HFF-Myc (cell line): ENCODE results near the gene ST6GALNAC3.

Experiments used
- DNase-seq: peaks from one replicate; pipeline ENCODE4 v3.0.0-alpha.2; 2011; ENCODE audit warnings: low read depth; ENCODE audit errors: extremely low read depth
- H3K4me3 ChIP-seq: replicated peaks from 2 replicates; pipeline ENCODE4 v1.5.1; 2011; ENCODE audit warnings: low read depth, mild to moderate bottlenecking, control low read depth, low read length
- TF ChIP-seq, protein P1 (sequence below): IDR thresholded peaks from 2 replicates; pipeline ENCODE4 v1.5.1; 2012; ENCODE audit warnings: mild to moderate bottlenecking, low read depth, low read length, control low read depth; ENCODE audit errors: missing control alignments

Gene ST6GALNAC3

DNA sequence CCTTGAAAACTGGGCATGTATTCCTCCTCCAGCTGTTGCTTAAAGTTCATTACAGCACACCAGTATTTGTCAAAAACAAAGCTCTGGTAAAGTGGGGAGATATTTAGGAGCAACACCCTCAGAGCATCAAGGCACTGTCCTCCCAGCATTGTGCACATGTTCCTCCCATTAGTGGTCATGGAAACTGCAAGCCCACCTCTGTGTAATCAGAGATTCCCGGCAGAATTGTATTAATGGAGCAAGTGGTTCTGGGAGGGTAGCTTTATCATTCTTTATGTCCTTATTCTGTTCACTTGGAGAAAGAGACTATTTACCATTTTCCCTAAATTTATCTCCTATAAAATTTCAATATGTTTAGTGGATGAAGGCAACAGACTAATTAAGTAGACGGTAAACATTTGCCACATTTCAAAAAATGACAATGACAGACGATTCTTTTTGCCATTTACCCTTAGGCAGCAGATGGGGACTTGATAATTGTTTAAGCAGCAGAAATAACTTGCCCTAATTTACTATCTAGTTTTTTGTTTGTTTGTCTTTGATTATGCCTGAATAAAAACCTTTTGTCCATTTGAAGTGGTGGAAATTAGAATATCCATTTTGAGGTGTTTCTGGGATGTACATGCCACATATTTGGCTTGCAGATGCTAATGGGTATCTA, 503.1 kb downstream of the ST6GALNAC3 start:
- no peak overlapping the region for H3K4me3 ChIP-seq
- TF ChIP-seq, protein P1, sequence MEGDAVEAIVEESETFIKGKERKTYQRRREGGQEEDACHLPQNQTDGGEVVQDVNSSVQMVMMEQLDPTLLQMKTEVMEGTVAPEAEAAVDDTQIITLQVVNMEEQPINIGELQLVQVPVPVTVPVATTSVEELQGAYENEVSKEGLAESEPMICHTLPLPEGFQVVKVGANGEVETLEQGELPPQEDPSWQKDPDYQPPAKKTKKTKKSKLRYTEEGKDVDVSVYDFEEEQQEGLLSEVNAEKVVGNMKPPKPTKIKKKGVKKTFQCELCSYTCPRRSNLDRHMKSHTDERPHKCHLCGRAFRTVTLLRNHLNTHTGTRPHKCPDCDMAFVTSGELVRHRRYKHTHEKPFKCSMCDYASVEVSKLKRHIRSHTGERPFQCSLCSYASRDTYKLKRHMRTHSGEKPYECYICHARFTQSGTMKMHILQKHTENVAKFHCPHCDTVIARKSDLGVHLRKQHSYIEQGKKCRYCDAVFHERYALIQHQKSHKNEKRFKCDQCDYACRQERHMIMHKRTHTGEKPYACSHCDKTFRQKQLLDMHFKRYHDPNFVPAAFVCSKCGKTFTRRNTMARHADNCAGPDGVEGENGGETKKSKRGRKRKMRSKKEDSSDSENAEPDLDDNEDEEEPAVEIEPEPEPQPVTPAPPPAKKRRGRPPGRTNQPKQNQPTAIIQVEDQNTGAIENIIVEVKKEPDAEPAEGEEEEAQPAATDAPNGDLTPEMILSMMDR, result no peak
- no peak for DNase-seq

DNA sequence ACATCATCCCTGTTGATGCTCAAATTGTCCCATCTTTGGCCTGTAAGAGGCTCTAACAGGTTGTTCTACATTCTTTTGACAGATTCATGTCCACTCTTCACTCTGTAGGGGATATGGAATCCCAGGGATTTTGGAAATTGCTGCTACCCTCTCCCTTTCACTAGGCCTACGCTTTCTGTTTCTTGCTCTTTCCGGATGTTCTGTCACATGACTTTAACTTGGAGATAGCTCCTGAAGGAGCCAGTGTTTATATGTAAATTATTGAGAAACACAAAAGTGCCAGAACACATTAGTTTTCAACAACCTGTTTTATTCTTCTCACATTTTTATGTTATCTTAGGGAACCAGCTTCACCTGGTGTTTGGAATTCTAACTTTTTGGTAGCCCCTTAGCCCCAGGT, 505.7 kb downstream of the ST6GALNAC3 start:
- TF ChIP-seq, protein P1, result no peak
- DNase-seq, result no peak

DNA sequence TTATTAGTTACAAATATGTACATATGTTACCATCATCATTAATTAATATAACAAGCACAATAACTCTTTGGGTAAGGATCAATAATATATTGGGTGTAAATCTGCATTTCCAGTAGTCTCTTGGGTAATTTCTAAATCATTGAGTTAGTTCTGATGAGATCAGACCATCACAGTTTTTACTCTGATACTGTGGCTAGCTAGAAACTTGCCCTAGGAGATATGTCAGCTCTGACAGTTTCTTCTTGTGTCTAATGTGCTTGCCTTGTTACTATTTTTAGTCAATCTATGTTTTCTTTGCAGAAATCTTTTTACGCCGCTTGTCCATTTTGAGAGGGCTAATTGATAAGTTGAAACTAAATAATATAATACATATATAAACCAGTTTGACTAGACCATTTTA, 507.2 kb downstream of the ST6GALNAC3 start:
- no peak overlapping the region for H3K4me3 ChIP-seq
- DNase-seq, result no peak

More for the DNA sequence above, 505.7 kb downstream of the ST6GALNAC3 start:
- H3K4me3 ChIP-seq, result no peak overlapping the region

DNA sequence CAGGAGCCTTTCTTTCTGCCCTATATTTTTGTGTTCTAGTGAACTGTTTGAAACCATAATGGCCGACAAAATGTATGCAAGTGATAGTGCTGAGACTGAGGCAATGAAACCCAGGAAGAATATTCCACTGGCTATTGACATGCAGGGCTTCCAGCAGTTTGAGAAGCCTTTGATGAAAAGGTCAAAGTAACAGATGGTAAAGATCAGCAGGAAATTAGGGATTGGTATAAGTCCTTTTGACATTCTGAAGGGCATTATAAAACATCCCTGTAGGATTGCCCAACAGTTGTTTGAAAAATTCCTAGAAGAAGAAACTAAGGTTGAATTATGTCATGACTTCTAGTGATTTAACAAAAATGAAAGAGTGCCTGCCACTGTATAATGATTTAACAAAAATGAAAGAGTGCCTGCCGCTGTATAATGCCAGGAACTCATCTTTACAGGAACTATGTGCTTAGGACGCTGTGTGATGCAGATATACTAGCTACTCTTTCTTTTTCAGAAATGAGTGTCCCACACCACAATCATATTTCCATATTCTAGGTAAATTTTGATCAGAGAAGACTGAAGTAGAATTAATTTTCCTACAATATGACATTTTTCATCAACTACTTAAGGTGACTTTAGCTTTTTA, 508.8 kb downstream of the ST6GALNAC3 start:
- DNase-seq, result no peak
- TF ChIP-seq, protein P1, result no peak
- H3K4me3 ChIP-seq, result no peak overlapping the region

More for the DNA sequence above, 507.2 kb downstream of the ST6GALNAC3 start:
- TF ChIP-seq, protein P1, result no peak

DNA sequence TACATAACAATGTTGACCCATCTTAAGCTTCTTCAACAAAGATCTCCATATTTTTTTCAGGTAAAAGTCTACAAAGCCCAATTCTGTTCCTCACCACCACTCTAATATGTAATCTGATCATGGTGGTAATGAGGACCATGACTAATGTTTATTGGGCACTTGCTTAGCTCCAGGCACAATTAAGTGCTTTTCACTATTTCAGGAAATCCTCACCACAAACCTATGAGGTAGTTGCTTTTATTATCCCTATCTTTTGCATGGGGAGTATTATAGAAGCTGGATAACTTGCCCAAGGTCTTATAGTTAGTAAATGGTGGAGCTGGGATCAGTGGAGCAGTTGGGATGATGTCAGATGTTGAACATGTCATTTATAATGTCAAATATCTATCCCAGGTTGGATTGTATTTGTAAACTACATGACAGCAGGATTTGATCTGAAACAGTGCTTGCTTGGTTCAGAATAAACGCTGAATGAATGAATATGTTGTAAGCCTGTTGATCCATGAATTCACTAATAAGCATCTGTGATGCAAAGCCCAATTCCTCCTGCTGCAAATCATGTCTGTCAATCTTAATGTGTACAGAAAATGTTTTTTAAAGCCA, 509.4 kb downstream of the ST6GALNAC3 start:
- TF ChIP-seq, protein P1, result no peak
- no peak overlapping the region for H3K4me3 ChIP-seq
- DNase-seq, result no peak

DNA sequence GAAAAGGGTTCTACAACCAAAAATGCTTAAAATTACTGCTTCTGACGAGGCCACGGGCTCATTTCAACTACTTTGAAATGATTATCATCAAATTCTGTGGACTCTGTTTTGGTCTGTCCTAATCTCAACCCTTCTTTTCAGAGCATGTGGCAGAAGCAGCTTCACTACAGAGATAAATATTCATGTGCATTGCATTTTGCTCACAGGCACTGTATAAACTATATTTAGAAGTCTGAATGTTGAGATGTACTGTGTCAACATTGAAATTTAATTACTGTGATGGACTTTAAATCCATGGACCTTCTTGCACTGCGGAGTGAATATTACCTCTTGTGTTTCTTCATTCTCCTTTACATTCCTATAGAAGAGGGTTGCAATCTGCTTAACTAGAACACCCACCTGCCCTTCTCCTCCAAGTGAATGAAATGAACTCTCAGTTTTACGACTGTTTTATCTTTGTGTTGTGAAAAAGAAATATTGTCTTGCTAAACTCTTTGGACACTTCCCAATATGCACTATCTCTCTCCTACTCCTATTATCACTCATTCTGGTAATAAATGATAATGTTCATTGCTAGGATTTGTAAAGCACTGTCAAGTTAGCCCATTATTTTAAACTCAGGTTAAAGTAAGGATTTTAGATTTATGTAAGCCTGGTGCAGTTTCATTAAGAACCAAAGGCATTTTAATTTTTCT, 511.6 kb downstream of the ST6GALNAC3 start:
- no peak overlapping the region for H3K4me3 ChIP-seq
- TF ChIP-seq, protein P1, result no peak
- DNase-seq, result no peak
